Middle frontal gyrus (tissue), 1 donor: ENCODE data around the gene CDH4.

Experiments used
- DNase-seq: peaks from one replicate; pipeline ENCODE4 v3.0.0-alpha.2; 2015; ENCODE audit warnings: low spot score; ENCODE audit errors: extremely low spot score

The CDH4 gene

GRCh38 chr20:61745397-61746146 lies 493.5 kb downstream of the CDH4 start:
- no peak for DNase-seq

DNA sequence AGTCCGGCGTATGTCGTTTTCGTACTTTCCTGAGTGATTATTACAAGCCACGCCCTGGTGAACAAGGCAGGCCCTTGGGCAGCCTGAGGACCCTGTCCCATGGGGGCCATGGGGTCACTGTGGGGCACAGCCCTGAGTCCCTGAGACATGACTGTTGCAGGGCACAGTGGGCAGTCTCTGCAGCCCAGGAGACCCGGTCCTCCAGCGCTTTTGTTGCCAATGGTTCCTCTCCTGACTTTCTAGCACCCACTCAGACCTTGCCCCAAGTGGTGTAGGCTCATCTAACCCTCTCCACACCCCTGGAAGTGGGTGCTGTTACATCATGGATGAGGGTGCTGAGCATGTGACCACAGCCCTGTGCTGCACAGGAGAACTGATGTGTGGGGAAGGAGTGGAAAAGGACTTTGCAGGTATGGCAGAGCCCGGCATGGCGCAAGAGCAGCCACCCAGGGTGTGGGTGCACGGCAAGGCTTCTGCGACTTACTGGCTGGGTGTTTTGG lies 494.1 kb downstream of the CDH4 start:
- no peak for DNase-seq

- DNase-seq: no peak
Observed at GRCh38 chr20:61746781-61747180, 494.7 kb downstream of the CDH4 start.

DNA sequence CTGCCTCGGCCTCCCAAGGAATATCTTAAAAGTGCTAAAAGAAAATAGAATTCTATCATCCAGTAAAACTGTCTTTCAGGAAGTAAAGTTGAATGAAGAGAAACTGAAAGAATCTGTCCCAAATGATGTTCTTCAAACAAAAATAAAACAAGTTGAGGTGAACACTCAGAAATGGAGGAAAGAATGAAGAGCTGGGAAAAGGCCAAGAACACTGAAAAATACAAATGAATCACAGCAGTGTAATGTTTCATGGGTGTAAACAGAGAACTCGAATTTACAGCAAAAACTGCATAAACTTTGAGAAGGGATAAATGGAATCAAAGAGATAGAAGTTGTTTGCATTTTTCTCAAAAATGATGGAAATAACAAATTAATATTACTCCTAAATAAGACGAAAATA lies 496.3 kb downstream of the CDH4 start:
- DNase-seq: no peak

DNA sequence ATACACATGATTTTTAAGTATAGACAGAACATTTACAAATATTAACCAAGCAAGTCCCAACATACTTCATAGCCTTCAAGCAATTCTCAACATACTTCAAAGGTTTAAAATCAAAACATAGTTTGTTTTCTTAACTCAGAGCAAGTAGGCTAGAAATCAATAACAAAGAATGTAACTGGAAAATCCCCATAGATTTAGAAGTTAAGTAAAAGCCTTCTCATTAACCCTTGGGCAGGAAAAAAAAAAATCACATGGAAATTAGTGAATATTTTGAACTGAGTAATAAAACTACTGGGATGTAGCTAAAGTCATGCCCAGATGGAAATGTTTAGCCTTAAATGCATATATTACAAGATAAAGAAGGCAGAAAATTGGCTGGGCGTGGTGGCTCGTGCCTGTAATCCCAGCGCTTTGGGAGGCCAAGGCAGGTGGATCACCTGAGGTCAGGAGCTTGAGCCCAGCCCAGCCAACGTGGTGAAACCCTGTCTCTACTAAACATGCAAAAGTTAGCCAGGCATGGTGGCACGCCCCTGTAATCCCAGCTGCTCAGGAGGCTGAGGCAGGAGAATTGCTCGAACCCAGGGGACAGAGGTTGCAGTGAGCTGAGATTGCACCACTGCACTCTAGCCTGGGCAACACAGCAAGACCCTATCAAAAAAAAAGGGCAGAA lies 497.5 kb downstream of the CDH4 start:
- DNase-seq: no peak

DNA sequence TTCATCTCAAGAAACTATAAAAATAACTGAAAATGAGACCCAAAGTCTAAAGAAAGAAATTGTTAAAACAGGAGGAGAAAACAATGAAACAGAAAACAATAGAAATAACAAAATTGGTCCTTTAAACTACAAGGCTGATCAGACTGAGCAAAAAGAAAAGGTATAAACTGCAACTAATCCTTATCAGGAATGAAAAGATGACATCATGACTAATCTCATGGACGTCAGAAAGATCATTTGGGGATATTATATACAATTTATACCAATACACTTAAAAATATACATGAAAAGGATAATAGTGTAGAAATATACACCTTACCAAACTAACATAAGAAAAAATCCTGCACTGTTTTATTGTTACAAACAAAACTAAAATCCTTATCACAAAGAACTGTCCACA lies 498.0 kb downstream of the CDH4 start:
- DNase-seq: no peak

- DNase-seq: no peak
Observed at GRCh38 chr20:61752576-61752975, 500.5 kb downstream of the CDH4 start.

GRCh38 chr20:61753316-61753942 lies 501.4 kb downstream of the CDH4 start:
- no peak for DNase-seq

DNA sequence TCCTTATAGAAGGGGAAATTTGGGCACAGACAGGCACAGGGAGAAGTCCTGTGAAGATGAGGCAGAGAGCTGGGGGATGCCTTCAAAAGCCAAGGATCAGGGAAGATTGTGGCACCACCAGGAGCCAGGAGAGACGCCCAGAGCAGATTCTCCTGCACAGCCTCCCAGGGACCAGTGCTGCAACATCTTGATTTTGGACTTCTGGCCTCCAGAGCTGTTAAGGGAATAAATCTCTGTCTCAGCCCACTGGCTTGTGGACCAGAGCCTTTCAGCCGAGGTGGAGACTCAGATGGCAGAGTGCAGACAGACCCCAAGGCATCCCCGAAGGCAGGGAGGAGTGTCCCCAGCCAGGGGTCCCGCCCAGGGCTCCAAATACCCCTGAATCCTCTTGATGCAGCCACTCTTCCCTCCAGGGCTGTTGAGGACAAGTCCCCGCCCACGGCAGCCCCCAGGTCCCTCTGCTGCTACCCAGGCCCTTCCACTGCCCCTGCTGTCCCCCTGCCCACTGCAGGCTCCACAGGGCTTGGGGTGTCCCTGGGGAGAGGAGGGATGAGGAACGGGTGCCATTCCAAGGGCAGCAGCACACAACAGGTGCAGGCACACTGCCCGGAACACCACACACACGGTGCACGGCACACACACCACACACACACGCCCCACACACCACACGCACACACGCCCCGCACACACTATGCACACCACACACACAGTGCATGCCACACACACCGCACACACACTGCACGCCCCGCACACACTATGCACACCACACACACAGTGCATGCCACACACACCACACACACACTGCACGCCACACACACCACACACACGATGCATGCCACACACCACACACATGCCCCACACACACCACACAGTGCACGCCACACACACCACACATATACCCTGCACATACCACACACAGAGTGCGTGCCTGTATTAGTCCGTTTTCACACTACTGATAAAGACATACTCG lies 502.2 kb downstream of the CDH4 start:
- no peak for DNase-seq

- no peak for DNase-seq
Observed at GRCh38 chr20:61754976-61755778, 503.1 kb downstream of the CDH4 start.

DNA sequence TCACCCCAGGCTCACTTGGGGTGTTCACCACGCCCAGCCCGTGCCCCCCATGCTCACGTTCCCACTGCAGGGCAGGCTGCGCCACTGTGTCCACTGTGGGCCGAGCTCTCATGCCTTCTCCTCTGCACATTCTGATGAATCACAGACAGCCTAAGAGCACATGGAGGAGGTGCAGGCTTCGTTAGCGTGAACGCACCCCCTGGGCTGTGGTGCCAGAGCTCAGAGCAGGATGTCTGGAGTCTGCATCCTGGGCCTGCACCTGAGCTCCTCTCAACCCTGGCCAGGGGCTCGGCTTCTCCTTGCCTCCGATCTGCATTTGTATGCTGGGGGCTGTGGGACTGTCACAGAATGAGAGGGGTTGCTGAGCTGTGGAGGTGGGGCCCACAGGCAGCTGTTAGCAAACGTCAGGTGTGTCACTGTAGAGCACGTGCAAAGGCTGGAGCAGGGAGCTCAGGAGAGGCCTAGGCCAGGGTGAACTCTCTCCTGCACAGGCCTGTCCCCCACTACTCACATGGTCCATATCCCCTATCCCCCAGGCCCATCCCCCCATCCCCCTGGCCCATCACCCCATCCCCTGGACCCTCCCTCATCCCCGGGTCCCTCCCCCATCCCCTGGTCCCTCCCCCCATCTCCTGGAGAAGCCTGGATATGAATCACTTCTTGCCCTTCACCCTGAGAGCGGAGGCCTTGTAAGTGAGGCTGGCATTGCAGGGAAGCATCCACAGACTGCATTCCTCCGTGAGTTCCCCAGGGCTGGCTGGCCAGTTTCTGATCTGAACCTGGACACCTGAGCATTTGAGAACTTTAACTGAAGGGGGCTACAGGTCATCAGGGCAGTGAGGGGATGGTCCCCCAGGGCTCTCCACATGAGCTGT lies 504.1 kb downstream of the CDH4 start:
- DNase-seq: no peak

DNA sequence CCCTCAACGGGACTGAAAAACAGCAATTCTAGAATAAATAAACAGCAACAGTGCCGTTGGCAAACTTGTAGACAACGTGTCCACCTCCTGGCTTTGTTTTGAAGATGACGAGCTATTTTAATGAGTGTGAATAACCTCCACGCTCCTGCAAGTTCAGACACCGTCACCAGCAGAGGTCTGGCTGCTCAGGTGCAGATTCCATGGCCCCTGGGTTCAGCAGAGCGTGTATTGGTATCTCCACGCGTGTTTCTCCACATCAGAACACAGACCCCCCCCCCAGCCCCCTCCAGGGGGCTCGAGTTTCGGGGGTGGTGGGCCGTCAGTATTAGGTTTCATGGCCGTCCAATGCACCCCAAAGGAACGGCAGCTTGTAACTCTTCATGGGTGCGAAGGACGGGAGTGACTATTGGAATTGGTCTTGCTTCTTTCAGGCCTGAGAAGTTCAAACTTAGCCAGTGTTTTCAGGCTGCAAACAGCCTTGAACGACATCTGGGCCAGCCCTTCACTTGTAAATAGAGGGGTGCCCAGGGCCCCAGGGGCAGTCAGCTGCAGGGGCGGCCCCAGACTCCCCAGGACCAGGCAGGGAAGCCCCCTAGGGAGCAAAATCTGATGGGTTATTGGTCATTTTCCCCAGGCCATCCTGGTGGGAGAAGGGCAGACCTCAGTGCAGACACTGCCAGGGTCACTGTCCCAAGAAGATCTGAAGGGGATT lies 505.1 kb downstream of the CDH4 start:
- DNase-seq: no peak

DNA sequence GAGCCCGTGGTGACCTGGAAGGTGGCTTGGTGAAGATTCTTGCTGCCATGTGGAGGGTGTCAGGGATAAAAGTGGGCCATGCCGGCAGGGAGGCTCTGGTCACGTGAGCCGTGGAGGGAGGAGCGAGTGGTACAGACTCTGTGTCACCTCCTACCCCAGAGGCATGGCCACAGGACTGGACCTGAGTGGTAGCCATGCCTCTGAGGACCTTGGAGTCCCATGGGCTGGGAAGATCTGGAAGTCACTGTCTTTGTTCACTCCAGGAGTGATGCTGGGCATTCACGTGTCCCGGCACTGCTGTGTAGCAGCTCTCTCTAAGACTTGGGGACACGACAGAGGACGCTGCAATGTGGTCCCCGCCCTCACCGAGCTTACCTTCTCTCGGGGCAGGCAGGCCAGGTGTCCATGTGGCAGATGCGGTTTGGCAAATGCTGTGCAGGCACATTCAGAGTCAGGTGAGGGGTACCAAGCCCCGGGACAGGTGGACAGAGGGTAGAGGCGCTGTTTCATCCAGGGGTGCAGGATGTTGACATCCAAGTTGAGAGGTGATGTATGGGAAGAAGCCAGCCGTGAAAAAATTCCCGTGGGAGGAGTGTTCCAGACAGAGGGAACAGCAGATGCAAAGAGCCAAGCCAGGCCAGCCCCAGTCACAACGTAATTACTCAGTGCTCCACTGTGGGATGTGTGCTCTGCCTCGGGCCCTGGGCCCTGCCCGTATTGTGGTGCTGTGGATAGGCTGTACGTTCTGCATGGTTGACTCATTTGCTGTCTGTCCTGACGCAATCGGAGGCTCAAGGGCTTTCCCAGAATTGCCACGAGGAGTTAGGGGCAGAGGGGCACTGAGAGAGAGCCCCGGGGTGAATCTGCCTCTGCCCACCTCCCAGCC lies 505.9 kb downstream of the CDH4 start:
- no peak for DNase-seq

DNA sequence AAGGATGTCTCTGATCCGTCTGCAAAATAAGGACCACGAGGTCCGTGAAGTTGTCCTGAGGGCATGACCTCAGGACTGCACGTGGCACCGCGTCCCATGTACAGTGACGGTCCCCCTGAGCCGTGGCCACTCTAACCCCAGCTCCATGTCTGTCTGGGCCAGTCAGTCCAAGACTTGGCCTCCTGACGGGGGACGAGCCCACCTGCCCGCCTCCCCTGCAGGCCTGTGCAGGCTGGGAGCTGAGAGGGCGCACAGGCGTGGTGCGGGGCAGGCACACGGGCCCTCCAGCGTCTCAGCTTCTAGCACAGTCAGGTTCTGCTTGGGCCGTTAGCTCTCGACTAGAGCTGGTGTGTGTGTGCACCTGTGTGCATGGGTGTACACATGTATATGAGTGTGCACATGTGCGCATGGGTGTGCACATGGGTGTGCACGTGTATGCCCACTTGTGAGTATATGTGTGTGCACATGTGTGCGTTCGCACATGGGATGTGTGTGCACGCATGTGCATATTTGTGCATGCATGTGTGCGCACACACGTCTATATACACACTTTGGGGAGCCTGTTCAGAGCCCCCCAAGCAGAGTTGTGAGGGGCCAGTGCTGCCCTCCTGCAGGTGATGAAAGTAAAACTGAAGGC lies 506.6 kb downstream of the CDH4 start:
- no peak for DNase-seq

DNA sequence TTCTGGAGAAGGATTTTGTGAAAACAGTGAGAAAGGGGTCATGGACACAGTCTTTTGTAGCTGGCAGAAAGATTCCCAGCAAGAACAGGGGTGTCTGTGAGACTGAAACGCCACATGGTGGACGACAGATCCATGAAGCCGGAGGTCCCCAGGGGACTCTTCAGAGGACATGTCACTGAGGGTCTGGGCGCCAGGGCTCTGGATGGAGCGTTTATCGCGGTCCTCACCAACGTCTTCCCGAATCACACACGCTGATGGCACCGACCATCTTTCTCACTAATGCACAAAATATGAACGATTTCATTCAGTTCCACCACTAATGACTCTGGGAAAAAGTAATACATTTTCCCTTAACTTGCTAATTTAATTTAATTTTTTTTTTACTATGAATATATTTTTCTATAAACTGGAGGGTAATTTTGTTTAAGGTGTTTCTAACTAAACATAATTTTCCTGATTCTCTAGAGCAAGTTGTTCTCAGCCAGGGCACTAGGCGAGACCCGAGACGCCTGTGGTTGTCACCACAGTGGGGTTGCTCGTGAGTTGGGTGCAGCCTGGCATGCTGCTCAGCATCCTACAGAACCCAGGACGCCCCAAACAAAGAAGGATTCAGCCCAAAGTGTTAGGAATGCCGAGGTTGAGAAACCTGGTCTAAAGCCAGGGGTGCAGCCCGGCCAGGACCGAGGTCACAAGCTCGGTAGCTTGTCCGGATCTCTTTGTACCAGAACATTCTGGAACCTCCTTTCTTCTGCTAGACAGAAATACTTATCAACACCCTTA lies 507.4 kb downstream of the CDH4 start:
- DNase-seq: no peak

DNA sequence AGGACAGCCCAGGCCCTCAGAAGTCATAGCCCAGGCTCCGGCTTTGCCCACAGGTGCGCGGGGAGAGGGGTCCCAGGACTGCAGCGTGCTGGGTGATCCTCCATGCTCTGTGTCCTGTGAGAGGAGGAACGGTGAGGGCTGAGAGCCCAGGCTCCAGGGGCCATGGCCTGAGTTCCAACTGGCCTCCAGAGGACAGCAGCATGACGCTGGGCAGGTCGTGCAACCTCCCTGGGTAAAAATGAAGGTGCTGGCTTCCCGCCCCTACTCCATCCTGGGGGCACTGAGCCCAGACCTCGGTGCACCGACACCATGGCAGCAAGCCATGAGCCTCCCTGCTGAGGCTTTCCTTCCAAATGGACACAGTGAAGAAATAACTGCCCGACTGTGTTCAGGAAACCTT lies 508.3 kb downstream of the CDH4 start:
- no peak for DNase-seq

- peak; percentile 13 for DNase-seq
Observed at GRCh38 chr20:61760731-61761130, 508.7 kb downstream of the CDH4 start.
